CD4-positive, alpha-beta T cell treated with Interleukin-6 at 100 ng/mL for 8 hours (primary cell): ENCODE data around the gene TSC22D2.

Source experiments
- DNase-seq: peaks from one replicate; pipeline ENCODE4 v3.0.0-alpha.2; 2020; ENCODE audit warnings: mixed read lengths, low spot score

TSC22D2 gene

DNA sequence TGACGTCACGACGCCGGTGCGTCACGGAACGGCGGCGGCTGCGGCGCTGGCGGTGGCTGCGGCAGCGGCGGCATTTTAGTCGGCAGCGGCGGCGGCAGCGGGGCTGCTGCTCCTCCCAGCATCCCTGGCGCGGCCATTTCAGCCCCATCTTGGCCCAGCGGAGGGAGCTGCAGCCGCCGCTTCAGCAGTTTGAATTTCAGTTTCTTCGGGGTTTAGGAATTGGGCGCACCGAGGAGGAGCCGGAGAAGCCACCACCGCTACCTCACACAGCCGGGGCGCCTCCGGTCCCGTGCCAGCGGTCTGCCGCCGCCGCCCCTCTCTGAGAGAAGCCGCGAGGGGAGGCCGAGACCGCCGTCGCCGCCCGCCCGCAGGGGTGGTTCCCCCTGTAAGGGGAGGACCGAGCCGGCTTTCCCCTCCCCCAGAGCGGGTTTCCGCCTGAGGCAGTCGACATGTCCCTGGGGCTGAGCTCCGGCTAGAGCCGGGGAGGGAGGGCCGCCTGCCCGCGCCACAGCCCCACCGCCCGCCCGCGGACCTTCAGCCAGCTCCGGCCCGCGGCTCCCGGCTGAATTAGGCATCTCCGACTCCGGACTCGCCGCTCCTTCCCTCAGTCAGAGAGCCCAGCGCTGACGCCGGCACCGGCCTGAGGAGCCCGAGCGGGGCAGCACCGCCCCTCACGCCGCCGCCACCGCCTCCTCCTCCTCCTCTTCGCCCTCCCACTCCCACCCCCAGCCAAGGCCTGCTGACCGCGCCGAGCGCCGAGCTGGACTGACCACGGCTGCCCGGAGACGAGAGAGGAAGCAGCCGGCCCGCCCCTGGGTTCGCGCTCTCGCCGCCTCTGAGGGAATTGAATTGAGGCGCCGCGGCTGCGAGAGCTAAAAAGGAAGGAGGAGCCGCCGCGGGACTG lies at the start of gene TSC22D2:
TSS of gene TSC22D2 (plus strand) at position 78 of the 904 bp plus-strand sequence. CDS start 1,053 bp downstream, outside the sequence.
- DNase-seq, result peak; percentile 94

DNA sequence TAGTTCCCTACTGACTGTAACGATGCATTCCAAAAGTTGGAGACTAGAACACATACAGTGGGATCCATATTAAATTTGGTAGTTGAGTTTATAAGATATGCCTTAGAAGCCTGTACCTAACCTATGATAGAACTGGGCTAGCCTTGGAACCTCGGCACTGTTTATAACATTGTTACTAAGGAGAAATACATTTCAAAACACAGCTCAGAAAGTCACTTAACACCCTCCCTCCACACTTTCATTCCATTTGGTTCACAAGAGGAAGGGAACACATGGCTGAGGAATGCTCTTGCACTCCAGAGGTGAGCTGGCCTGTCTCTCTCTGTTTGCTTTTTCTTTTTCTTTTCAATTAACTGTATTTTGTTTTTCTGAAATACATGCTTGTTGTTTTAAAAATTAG lies 48.7 kb upstream of the TSC22D2 start:
- no peak for DNase-seq

DNA sequence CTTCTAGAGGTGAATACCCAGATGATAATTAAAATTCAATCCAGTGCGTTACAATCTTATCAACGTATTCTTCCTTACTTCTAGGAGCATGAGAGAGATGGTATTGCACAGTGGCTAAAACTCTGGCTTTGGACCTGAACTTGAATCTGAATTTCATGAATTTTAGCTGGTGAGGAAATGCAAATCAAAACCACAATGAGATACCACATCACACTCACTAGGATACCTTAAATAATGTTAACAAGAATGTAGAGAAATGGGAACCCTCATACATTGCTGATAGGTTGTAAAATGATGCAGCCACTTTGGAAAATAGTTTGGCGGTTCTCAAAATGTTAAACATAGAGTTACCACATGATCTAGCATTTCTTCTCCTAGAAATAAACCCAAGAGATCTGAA lies 47.1 kb upstream of the TSC22D2 start:
- no peak for DNase-seq

DNA sequence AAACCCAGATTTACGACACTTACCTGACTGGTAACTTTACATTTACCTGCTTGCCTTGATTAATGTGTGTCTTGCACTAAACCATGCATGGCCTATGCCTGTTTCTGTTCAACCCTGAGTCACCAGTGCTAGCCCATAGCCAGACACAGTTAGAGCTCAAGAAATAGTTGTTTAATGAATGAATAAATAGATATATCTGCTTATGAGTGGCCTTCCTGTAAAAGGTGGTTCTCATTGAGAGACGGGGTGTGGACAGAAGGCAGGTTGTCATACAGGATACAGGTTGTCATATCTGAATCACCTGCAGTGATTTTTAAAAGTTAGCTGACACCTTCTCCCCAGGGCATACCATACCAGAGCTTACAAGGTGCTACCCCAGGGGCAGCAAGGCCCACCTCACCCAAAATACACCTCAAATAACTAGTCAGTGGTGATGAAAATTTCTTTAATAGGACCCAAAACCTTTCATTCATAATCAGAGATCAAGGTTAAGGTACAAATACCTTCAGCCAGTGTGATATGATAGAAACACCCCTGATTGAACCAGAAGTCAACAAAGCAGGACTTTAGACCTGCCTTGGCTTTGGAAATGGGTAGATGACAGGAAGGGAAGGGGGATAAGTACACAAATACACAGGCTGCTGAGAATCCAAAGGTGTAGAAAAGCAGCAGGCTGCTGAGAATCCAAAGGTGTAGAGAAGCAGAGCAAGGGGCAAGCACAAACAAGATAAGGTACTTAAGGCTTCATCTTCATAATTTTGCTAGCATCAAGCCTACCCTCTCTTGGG lies 45.4 kb upstream of the TSC22D2 start:
- DNase-seq, result no peak

DNA sequence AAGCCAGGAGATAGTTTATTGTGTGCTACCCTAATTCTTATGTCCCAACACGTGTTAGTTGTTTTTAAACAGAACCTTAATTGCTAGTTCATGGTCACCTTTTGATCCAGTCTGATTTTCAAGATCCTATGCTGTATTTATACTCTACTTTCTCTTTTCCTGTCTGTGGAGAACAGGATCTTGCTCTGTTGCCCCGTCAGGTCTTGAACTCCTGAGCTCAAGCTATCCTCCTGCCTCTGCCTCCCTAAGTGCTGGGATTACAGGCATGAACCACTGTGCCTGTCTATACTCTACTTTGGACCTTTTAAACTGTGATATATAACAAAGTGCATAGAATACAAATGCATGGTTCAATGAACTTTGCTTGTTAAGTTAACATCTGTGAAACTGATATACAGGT lies 44.7 kb upstream of the TSC22D2 start:
- no peak for DNase-seq

DNA sequence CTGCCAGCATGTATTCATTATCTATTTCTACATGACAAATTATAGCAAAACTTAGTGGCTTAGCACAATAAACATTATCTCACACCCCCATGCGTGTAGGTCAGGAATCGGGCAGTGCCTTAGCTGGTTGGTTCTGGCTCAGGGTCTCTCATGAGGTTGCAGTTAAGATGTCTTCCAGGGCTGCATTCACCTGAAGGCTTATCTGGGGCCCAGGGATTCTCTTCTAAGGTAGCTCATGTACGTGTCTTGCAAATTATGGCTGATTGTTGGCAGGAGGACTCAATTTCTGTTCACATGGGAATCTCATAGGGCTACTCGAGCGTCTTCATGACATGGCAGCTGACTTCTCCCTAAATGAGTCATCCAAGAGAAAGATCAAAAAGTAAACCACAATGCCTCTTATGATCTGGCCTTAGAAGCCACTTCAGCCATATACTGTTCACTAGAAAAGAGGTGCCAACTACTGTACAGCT lies 42.9 kb upstream of the TSC22D2 start:
- no peak for DNase-seq

DNA sequence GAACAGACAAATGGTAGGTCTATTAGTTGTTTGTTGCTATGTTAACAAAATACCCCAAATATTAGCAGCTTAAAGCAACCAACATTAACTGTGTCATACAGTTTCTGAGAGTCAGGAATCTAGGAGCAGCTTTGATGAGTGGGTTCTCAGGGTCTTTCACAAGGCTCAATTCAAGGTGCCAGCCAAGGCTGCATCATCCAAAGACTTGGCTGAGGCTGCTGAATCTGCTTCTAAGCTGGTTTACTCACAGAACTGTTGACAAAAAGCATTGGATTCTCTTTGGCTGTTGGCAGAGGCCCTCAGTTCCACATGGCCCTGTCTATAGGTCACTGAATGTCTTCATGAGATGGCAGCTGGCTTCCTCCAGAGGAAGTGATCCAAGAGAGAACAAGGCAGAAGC lies 40.3 kb upstream of the TSC22D2 start:
- no peak for DNase-seq

DNA sequence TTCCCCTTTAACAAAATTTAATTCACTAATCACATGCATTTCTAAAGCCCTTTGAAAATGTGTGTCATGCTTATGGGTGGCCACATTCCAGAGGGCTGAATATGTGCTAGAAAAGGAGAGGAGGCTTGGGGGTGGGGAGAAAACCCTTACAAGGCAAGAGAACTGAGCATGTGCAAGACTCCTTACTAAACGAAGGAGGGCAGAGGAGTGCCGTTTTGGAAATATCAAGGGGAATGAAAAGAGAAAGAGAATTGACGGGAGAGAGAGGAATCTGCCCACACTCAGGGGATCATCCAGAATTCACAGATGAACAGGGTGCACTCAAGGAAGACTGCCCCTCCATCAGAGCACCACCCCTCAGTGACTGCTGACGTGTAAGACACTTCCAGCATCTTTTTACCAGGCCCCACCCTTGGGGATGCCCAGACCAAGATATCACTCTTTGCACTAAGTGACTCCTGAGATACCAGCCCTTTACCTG lies 37.9 kb upstream of the TSC22D2 start:
- no peak for DNase-seq

DNA sequence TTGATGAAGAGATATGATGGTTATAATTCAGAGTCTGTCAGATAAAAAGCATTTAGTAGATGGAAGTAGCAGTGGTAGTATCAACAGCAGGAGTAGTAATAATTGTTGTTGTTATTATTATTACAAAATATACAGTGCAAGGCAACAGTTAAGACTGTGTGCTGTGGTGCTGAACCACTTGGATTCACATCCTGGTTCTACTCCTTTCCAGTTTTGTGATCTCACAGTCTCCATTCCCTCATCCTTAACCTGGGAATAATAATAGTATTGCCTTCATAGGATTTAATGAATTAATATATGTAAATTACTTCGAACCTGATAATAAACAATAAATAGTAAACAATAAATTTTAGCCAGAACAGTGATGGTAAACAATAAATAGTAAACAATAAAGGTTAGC lies 37.1 kb upstream of the TSC22D2 start:
- no peak for DNase-seq

DNA sequence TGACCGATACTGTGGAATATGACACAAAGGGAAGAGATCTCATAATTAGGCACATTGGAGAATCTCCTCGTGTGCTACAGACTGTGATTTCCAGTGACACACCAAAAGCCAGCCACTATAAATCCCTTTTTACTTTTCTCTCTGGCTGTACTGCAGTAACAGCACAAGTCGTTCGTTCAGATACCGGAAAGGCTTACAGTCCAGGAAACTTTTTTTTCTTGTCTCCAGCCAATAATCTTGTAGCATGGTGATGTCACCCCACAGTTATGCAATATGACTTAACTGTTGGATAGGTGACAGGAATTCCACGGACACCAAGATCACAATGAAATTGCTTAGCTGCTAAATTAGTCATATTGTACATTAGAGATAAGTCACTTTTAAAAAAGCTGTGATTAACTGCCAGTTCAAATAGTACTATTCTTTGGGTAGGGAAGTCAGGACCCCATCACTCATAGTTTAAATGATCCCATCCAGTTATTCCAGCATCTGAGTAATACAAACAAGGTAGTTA lies 36.3 kb upstream of the TSC22D2 start:
- no peak for DNase-seq

DNA sequence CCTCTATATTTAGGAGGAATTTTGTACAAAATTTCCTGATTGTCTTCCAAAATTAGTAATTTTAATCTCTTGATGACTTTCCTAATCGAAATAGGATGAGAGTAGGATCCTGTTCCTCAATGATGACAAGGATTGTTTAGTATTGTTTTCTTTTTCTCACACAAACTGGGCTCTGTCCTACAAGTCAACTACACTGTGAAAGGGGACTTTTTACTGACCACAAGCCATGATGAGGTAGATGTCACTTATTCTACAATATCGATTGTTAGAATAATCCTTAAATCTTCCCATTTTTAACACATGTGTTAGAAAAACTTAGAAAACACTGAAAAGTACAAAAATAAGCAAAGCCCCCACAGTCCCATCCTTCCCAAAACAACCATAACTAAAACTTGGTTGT lies 35.8 kb upstream of the TSC22D2 start:
- no peak for DNase-seq

DNA sequence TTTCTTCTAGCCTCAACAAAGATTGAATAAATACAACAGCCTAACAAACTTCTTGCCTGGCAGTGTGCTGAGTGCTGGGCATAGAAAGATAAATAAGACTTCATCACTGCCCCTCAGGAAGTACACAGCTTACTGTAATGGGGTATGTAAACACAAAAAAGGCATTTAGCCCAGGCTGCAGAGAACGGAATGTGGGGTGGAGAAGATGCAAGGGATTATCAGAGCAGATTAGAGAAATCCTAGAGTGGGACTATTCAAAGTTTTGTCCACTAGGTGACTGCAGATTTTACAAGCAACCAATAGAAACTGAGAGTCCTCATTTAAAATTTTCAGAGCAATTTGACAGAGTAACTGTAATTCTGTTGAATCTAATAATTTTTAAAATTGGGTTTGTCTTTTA lies 35.4 kb upstream of the TSC22D2 start:
- no peak for DNase-seq

DNA sequence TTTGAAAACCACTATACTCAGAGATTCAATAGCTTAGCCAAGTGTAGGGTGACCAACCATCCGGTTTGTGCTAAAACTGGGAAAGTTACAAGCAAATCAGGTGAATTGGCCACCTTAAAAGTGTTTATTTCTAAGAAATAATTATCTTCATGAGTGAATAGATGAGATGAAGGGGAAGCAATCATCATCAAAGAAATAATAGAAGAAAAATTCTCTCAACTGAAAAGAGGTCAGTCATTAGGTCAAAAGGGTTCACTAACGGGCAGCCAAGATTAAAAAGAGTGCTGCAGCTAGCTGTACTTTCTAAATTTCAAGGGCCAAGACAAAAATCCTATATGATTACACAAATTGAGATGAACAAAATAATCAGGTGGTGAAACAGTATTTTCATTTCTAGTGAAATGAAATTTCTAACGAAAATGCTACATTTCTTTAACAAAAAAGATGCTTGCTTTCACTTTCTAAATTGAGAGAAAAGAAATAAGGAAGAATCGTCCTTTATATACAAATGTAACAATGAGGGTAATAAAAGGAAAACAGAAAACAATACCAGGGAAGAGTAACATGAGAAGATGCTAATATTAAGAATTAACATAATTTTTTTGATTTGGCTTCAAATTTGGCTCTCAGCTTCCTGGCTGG lies 34.7 kb upstream of the TSC22D2 start:
- DNase-seq, result no peak

DNA sequence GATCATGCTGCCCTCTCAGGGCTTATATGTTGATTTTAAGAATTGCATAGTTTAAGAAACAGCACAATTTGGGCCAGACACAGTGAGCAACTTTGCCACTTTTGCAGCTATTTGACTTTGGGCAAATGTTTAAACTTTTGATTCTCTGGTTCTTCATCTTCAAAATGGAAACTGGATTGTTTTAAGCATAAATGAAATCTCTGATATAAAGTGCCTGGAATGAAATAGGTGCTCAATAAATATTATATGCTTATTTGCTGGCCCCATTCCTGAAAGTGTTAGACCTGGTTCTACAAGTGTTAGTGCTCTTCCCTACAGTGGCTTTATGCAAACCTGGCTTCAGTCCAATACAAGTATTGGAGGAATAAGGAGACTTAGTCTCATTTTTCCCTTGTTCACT lies 33.1 kb upstream of the TSC22D2 start:
- DNase-seq, result no peak

DNA sequence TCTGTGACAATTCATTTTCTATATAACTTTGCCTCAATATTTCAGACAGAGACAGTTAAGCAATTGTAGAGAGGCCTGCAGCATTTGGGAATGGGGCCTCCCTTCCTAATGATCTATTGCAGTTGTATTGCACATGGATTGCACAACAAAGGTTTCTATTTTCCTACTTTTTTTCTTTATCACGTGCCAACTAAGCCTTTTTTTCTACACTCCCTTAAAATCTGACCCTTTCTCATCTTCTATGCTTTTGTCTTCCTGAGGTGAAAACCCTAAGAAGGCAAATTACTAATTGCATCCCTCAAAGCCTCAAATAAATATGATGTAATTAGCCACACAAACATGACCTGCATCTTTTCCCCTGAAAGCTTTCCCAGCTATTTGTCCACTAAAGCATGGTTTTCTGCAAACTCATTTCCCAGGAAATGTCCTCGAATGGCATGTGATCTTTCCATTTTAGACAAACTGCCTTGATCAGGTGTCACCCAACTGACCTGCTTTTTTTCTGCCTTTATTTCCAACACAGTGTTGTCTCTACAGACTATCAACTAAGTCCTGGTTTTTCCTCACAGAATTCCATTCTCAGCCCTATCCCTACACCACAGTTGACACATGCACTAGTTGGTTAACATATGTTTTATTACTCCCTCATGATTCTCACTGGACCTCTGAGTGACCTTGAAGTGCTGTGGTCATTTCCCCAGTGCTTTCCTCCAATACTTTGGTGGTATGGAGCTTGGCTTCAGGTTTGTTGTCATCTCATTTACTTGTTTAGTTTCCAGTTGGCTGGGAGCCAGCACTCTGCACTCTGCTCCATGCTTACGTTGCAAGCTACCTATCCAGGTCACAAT lies 31.9 kb upstream of the TSC22D2 start:
- DNase-seq, result no peak

DNA sequence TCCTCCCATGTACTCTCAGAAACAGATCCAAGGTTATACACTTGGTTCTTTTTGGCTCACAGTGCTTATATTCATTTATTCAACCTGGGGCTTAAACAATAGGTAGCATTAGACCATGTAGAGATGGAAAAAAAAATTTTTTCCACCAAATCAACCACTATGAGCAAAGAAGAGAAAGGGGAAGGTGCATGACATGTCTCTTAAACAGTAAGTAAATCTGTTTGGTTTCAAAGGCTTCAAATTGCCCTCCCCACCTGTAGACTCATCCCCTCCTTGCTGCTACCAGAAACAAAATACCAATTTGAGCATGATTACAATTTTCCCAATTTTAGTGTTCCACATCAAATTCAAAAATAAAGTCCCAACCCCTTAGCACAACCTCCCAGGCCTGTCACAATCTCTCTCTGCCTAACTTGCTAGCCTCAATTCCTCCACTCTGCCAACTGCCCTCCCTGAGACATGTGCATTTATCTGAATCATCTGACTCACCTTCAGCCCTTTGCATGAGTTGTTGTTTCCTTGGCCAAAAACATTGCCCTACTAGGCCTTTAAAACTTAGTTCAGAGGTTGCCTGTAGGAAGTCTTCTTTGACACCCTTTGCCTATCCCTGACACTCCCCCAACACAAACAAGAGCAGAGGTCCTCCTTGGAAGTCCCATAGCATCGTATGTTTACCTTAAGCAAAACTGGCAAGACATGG lies 30.3 kb upstream of the TSC22D2 start:
- no peak for DNase-seq

DNA sequence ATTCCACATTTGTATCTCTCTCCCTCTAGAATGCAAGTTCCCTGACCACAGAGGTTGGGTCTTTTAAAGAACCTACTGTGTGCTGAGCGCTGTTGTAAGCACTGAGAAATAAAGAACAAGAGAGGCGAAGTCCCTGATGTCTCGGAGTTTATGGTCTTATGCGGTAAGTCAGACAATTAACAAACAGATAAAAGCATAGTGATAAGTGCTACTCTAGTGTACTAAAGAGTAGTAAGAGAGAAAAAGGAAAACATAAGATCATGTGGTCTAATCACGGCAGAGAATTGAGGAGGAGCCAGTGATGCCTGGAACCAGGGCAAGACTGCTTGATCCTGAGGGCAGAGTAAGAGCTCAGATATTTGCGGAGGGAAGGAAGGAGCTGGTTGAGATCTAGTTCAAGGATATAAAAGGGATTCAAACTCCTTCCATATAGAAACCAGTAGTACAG lies 29.8 kb upstream of the TSC22D2 start:
- DNase-seq, result no peak

DNA sequence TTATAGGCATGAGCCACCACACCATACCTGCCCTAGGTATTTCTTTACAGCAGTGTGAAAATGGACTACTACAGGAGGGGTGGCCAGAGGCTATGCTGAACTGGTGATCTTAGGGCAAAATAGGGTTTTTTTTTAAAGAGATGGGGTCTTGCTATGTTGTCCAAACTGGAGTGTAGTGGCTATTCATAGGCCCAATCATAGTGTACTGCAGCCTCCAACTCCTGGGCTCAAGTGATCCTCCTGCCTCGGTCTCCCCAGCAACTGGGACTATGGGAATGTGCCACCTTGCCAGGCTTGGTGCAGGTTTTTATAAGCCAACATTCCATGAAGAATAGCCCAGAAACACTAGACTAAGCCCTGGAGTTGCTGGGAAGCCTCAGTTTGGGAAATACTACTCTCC lies 28.6 kb upstream of the TSC22D2 start:
- no peak for DNase-seq

DNA sequence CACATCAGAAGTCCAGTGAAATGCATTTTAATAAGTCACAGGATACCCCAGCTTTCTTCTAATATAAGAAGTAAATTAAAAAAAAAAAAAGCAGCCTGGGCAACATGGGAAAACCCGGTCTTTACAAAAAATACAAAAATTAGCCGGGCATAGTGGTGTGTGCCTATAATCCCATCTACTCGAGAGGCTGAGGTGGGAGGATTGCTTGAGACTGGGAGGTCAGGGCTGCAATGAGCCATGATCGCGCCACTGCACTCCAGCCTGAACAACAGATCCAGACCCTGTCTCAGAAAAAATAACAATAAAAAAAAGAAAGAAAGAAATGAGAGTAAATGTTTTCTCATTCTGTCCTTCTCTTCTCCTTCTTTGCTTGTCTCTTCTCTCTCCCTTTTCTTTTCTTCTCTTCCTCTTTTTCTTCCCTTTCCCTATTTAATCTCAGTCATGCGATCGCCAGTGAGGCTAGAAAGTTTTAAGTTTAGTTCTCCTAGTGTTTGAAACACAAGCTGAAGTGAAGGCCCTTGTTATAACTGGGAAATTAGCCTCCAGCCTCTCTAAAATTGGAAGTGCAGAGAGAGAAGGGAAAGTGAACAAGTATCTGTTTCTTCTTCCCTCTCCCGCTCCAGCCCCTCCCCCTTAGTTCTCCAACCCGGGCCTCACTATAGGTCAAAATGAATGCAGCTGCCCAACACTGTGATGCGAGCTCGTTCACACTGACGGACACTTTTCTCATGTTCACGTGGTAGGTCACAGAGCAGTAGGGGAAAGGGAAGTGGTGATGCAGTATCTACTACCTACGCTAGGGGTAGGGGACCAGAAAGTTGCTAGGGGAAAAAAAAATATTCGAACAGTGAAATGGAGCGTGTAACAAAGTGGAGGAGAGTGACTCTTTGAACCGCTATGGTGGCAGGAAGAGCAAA lies 23.5 kb upstream of the TSC22D2 start:
- peak; percentile 58 for DNase-seq
